Activated CD4-positive, alpha-beta T cell treated with anti-CD3 and anti-CD28 coated beads, Interleukin-2, amount 50 U/mL, for 1 hour (primary cell): ENCODE data around the gene SOX8.

Experiments used
- DNase-seq: peaks from one replicate; pipeline ENCODE4 v3.0.0-alpha.2; 2020

Gene SOX8

DNA sequence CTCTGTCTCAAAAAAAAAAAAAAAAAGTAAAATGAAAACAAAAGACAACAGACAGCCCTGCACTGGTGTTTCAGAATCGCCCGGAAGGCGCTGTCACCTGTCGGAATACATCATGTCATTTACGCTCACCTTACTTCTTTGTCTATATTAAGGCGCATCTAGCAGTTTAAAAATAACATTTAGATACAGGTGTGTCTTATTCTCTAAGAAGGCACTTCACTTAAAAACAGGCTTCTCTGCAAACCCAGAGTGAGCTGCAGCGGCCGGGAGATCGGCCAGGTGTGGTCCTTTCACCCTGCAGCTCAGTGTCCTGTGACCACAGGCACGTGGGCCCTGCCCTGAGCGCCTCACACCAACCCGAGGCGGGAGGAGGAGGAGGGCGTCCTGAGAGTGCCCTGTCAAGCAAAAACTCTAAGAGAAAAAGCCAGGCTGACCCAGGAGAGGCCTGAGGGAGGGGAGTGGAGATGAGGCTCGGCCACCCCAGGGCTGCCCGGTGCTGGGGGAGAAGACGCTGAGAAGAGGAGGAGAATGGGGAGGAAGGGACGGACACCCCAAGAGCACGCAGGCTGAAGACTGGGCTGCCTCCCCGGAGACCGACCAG lies 7.5 kb upstream of the SOX8 start:
- no peak for DNase-seq

- DNase-seq: no peak
Measured at GRCh38 chr16:974611-975261, 6.8 kb upstream of the SOX8 start.

- no peak for DNase-seq
Measured at GRCh38 chr16:975291-975690, 6.3 kb upstream of the SOX8 start.

- DNase-seq: peak; percentile 35
Measured at GRCh38 chr16:976389-976931, 5.1 kb upstream of the SOX8 start.

DNA sequence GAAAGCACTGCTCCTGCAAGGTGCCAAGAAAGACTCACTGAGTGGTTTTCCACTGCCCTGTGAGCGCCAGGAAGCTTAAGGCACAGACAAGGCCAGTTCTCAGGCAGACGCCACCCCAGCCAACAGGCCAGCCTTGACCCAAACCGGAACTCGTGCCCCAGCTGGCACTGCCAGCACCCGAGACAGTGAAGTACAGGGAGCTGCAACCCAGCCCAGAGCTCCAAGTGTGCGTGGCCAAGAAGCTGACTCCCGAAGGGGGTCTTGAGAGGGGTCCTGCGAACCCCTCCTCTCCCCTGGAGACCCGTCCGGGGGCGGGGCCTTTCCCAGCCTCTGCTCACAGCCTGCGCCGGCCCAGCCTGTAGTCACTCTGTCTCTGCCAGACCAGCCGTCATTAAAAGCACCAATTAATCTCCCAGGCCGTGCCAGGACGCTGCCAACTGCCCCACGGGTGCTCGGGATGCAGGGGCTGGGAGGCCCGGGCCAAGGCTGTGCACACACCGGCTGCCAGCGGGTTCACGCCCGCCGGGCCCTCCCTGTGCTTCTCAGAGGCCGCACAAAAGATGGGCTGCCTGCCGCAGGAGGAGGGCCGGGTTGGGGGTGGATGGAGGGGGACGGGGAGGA lies 4.4 kb upstream of the SOX8 start:
- no peak for DNase-seq

DNA sequence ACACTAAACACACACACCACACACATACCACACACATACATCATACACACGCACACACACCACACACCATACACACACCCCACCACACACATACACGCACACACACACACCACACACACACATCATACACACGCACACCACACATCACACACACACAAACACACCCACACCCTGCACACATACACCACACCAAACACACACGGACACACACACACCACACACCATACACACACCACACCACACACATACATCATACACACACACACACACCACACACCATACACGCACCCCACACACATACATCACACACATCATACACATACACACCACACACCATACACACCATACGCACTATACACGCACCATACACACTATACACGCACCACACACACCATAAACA lies 3.7 kb upstream of the SOX8 start:
- DNase-seq: no peak

DNA sequence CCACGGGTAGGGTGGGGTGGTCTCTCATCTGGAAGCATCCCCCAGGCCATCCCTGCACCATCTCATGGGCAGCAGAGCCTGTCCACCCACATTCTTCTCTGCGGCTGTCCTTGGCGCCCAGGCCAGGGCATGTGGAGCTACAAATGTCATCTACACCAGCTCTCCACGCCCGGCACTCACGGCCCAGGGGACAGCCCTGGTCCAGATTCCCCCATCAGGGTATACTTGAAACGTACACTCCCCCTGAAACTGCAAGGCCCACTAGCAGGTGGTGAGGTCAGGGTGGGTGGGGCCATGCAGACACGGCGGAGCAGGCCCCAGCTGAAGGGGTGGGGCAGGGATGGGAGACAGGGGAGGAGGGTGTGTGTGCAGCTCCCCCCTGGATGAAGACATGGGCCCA lies 3.2 kb upstream of the SOX8 start:
- no peak for DNase-seq

DNA sequence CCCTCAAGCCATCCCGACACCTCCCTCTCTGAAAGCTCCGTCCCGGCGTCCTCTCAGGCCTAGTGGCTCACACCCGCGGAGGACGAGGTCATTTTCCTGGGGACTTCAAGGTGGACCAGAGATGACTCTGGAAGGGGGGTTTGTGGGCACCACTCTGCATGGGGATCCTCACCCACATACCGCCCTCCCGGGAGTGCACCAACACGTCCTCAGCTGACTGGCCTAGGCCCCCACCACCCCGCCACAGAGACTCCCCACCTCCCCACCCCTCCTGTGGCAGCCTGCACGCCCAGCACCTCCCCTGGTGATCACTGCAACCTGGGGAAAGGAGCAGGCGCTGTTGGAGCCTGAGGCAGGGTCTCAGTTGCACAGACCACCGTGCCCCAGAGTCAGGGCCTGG lies 2.4 kb upstream of the SOX8 start:
- DNase-seq: no peak

GRCh38 chr16:979859-980594 lies 1.5 kb upstream of the SOX8 start:
- no peak for DNase-seq

DNA sequence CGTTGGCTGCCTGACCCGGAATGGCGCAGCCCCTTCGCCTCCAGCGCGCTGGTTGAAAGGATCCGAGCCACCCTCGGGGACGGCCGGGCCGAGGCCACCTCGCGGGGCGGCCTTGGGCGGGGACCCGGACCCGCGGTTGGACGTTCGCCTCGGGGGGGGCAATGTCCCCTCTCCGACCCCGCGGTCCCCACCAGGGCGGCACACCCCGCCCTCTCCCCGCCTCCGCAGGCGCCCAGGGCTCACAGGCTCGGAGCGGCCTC lies 1.0 kb upstream of the SOX8 start:
- DNase-seq: no peak

GRCh38 chr16:982145-983043 lies 824 bp downstream of the SOX8 start:
- DNase-seq: no peak

GRCh38 chr16:983044-984030 lies 1.8 kb downstream of the SOX8 start:
- no peak for DNase-seq

GRCh38 chr16:984121-984694 lies 2.6 kb downstream of the SOX8 start:
- no peak for DNase-seq

DNA sequence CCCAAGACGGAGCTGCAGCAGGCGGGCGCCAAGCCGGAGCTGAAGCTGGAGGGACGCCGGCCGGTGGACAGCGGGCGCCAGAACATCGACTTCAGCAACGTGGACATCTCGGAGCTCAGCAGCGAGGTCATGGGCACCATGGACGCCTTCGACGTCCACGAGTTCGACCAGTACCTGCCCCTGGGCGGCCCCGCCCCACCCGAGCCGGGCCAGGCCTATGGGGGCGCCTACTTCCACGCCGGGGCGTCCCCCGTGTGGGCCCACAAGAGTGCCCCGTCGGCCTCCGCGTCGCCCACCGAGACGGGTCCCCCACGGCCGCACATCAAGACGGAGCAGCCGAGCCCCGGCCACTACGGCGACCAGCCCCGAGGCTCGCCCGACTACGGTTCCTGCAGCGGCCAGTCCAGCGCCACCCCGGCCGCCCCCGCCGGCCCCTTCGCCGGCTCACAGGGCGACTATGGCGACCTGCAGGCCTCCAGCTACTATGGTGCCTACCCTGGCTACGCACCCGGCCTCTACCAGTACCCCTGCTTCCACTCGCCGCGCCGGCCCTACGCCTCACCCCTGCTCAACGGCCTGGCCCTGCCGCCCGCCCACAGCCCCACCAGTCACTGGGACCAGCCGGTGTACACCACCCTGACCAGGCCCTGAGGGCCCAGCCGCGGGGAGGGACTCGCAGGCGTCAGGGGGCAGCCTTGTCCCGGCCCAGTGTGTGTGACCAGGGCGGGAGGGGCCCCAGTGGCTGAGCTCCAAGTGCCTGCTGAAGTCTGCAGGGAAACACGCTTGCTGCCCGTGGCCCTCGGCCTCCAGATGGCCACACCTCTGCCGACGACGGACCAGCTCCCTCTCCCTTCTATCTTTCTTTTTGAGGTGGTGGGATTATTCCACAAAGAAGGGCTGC lies 3.4 kb downstream of the SOX8 start:
- DNase-seq: no peak

- DNase-seq: no peak
Measured at GRCh38 chr16:985646-986400, 4.3 kb downstream of the SOX8 start.

DNA sequence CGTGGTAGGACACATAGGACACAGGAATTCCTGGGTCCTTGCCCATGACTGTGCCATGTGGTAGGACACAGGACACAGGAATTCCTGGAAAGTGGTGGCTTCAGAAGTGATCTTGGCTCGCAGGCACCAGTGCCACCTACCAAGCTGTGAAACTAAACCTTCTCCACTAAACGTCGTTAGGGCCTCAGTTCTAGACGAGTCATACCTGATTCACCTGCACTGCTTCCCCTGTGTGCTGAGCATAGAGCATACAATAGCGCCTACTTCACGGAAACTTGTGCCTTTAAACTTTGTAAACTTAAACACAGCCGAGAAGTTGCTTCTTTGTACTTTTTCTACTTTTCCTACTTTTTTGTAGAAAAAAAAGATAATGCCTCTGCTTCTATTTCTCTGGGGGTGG lies 4.8 kb downstream of the SOX8 start:
- no peak for DNase-seq

GRCh38 chr16:986925-987582 lies 5.5 kb downstream of the SOX8 start:
- no peak for DNase-seq

- no peak for DNase-seq
Measured at GRCh38 chr16:987906-988305, 6.3 kb downstream of the SOX8 start.
